Neuron (in vitro differentiated cells): ENCODE results near the gene GPR108.
A peak's percentile ranks its signal among the peaks of the same experiment; 100 is the strongest.

ENCODE experiments used
- H2AFZ ChIP-seq: one replicate; pipeline ENCODE4 v1.6.1; 2013; ENCODE audit warnings: low read depth, mild to moderate bottlenecking, inconsistent platforms, low read length, moderate library complexity
- H3K27me3 ChIP-seq: one replicate; pipeline ENCODE4 v1.6.1; 2013; ENCODE audit warnings: low read length; ENCODE audit not compliant: insufficient read depth
- H3K36me3 ChIP-seq: one replicate; pipeline ENCODE4 v1.6.1; 2013; ENCODE audit warnings: low read length; ENCODE audit not compliant: insufficient read depth
- H3K4me1 ChIP-seq: one replicate; pipeline ENCODE4 v1.6.1; 2013; ENCODE audit warnings: low read length; ENCODE audit not compliant: insufficient read depth
- H3K4me3 ChIP-seq: 2 replicates; pipeline ENCODE4 v1.5.1; 2013; ENCODE audit warnings: mild to moderate bottlenecking, low read length, moderate library complexity
- H3K9me3 ChIP-seq: one replicate; pipeline ENCODE4 v1.6.1; 2013; ENCODE audit warnings: low read length

GPR108 gene

GRCh38 chr19:6738787-6739389 lies 1.5 kb upstream of the GPR108 start:
- Histone ChIP-seq H2AFZ (peak overlapping the region; percentile 33), H3K9me3 (no peaks in the 10 kb centered on the region), H3K36me3 (no peaks in the 10 kb centered on the region), H3K27me3 (no peaks in the 10 kb centered on the region), H3K4me1 (peaks cover 41% of the 10 kb centered on the region), H3K4me3 (peak overlapping the region; percentile 34)

- no peaks in the 10 kb centered on the region for H3K9me3 ChIP-seq
- H3K27me3 ChIP-seq: no peaks in the 10 kb centered on the region
- peak overlapping the region; percentile 33 for H2AFZ ChIP-seq
- peak overlapping the region; percentile 46 for H3K4me3 ChIP-seq
- H3K4me1 ChIP-seq: peaks cover 35% of the 10 kb centered on the region
- no peaks in the 10 kb centered on the region for H3K36me3 ChIP-seq
These were observed 750 bp upstream of the GPR108 start for GRCh38 chr19:6737873-6738786.

GRCh38 chr19:6736917-6737283 lies 480 bp downstream of the GPR108 start:
- no peaks in the 10 kb centered on the region for H3K9me3 ChIP-seq
- no peaks in the 10 kb centered on the region for H3K27me3 ChIP-seq
- peak overlapping the region; percentile 82 for H3K4me3 ChIP-seq
- H2AFZ ChIP-seq: peak overlapping the region; percentile 75
- peaks cover 29% of the 10 kb centered on the region for H3K4me1 ChIP-seq
- no peaks in the 10 kb centered on the region for H3K36me3 ChIP-seq

GRCh38 chr19:6736169-6736916 lies 1.0 kb downstream of the GPR108 start:
- H3K36me3 ChIP-seq: no peaks in the 10 kb centered on the region
- no peaks in the 10 kb centered on the region for H3K9me3 ChIP-seq
- H2AFZ ChIP-seq: peak overlapping the region; percentile 75
- no peaks in the 10 kb centered on the region for H3K27me3 ChIP-seq
- peaks cover 29% of the 10 kb centered on the region for H3K4me1 ChIP-seq
- H3K4me3 ChIP-seq: peak overlapping the region; percentile 82

- Histone ChIP-seq H3K4me3 (no peak overlapping the region), H3K36me3 (no peaks in the 10 kb centered on the region), H3K27me3 (no peaks in the 10 kb centered on the region), H2AFZ (no peak overlapping the region), H3K9me3 (no peaks in the 10 kb centered on the region), H3K4me1 (peaks cover 21% of the 10 kb centered on the region)
These were observed 2.0 kb downstream of the GPR108 start for GRCh38 chr19:6735181-6735911.

GRCh38 chr19:6734096-6734696 lies 3.2 kb downstream of the GPR108 start:
- H3K4me1 ChIP-seq: peaks cover 18% of the 10 kb centered on the region
- no peaks in the 10 kb centered on the region for H3K9me3 ChIP-seq
- H3K27me3 ChIP-seq: no peaks in the 10 kb centered on the region
- no peak overlapping the region for H2AFZ ChIP-seq
- no peaks in the 10 kb centered on the region for H3K36me3 ChIP-seq
- H3K4me3 ChIP-seq: no peak overlapping the region

GRCh38 chr19:6733338-6734095 lies 3.9 kb downstream of the GPR108 start:
- no peaks in the 10 kb centered on the region for H3K36me3 ChIP-seq
- H3K27me3 ChIP-seq: no peaks in the 10 kb centered on the region
- H3K4me3 ChIP-seq: no peak overlapping the region
- no peak overlapping the region for H2AFZ ChIP-seq
- peaks cover 12% of the 10 kb centered on the region for H3K4me1 ChIP-seq
- H3K9me3 ChIP-seq: no peaks in the 10 kb centered on the region

- H2AFZ ChIP-seq: no peak overlapping the region
- no peak overlapping the region for H3K4me3 ChIP-seq
- H3K36me3 ChIP-seq: no peaks in the 10 kb centered on the region
- no peaks in the 10 kb centered on the region for H3K9me3 ChIP-seq
- H3K4me1 ChIP-seq: peaks cover 5% of the 10 kb centered on the region
- H3K27me3 ChIP-seq: no peaks in the 10 kb centered on the region
These were observed 4.5 kb downstream of the GPR108 start for GRCh38 chr19:6732803-6733337.

- no peaks in the 10 kb centered on the region for H3K27me3 ChIP-seq
- no peak overlapping the region for H3K4me3 ChIP-seq
- H3K9me3 ChIP-seq: no peaks in the 10 kb centered on the region
- no peaks in the 10 kb centered on the region for H3K36me3 ChIP-seq
- no peak overlapping the region for H2AFZ ChIP-seq
- peaks cover 5% of the 10 kb centered on the region for H3K4me1 ChIP-seq
These were observed 5.6 kb downstream of the GPR108 start for GRCh38 chr19:6731822-6732221.

- Histone ChIP-seq H3K36me3 (no peaks in the 10 kb centered on the region), H2AFZ (no peak overlapping the region), H3K4me3 (no peak overlapping the region), H3K27me3 (no peaks in the 10 kb centered on the region), H3K4me1 (peaks cover 5% of the 10 kb centered on the region), H3K9me3 (no peaks in the 10 kb centered on the region)
These were observed 6.3 kb downstream of the GPR108 start for GRCh38 chr19:6730941-6731670.

- Histone ChIP-seq H2AFZ (no peak overlapping the region), H3K4me1 (no peaks in the 10 kb centered on the region), H3K27me3 (no peaks in the 10 kb centered on the region), H3K4me3 (no peak overlapping the region), H3K36me3 (no peaks in the 10 kb centered on the region), H3K9me3 (no peaks in the 10 kb centered on the region)
These were observed 7.1 kb downstream of the GPR108 start for GRCh38 chr19:6730153-6730804.
